Vagina (tissue), 2 donors: Measurements from ENCODE around the gene SIDT2. TPM values are rescaled to one million over a fixed set of nuclear protein-coding genes. Genes with fewer than 3 reads are reported as not detected.

Experiments
- DNase-seq, 2 donors: peaks; one replicate each; pipeline ENCODE4 v3.0.0-alpha.2; 2017; ENCODE audit errors: extremely low spot score in 2 of 2
- H3K27ac ChIP-seq: fragments of 200-600 bp; sonication (generic); one replicate; pipeline ENCODE4 v1.5.1; 2019
- H3K27me3 ChIP-seq: fragments of 200-600 bp; sonication (generic); one replicate; pipeline ENCODE4 v1.5.1; 2019
- H3K36me3 ChIP-seq, 2 donors: fragments of 200-600 bp; sonication (generic); one replicate each; pipeline ENCODE4 v1.5.1; 2017 to 2019
- H3K4me1 ChIP-seq: fragments of 200-600 bp; sonication (generic); one replicate; pipeline ENCODE4 v1.5.1; 2019
- H3K4me3 ChIP-seq, 2 donors: fragments of 200-600 bp; sonication (generic); 1 replicate in 1 of 2; 2 replicates in 1 of 2; pipeline ENCODE4 v1.5.1; 2016 to 2019
- H3K9me3 ChIP-seq: fragments of 200-600 bp; sonication (generic); one replicate; pipeline ENCODE4 v1.5.1; 2019
- POLR2A ChIP-seq, 2 donors: fragments of 450-650 bp; IDR thresholded peaks; one replicate each; pipeline ENCODE4 v1.6.1; 2017; ENCODE audit warnings: antibody characterized with exemption in 2 of 2, mild to moderate bottlenecking in 2 of 2, moderate library complexity in 2 of 2
- POLR2AphosphoS5 ChIP-seq, 2 donors: sonication (generic); formaldehyde crosslinking; IDR thresholded peaks; one replicate each; pipeline ENCODE4 v1.9.0; 2017; ENCODE audit warnings: antibody characterized with exemption in 2 of 2, mild to moderate bottlenecking in 2 of 2, low read depth in 1 of 2; ENCODE audit not compliant: insufficient read depth in 1 of 2
- intact Hi-C: fragments of 100-400 bp; cut with DNase I; formaldehyde crosslinking; loops from one replicate; pipeline ENCODE4 v1.15.1; 2023
- total RNA-seq: library from RNA; depleted of rRNA; stranded (reverse); fragments of >200 nt; gene quantifications from one replicate; pipeline ENCODE4 v1.2.3, GENCODE V29; 2016
- TF ChIP-seq, protein P1 (sequence below), 3 experiments: fragments of 450-650 bp in 2 of 3; fragments of 200-600 bp in 1 of 3; sonication (generic) in 1 of 3; IDR thresholded peaks; one replicate each; pipeline ENCODE4 v1.5.1; 2017 to 2019; ENCODE audit warnings: antibody characterized with exemption in 3 of 3, mild to moderate bottlenecking in 2 of 3, moderate library complexity in 2 of 3

SIDT2 gene
- total RNA-seq, 1 donor from 2014 or later = 24.8 TPM

DNA sequence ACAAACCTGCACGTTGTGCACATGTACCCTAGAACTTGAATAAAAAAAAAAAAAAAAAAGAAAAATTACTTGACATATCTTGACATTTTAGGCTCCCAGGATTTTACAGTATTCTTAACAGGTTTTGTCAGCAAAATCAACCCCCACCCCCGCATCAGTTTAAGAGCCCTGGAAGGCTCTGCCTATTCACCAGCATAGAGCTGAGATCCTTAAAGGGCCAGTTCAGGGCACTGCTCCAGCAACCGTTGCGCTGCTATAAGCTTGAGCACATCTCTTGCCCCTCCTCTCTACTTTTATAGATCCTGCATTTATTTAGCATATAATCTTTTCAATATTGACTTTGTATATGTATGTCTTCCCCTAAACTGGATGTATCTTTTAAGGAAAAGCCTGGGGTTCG lies 35.2 kb upstream of the SIDT2 start:
- TF ChIP-seq POLR2AphosphoS5 (IDR thresholded peaks at IDR 0.05; ENCODE audit: insufficient read depth in 1 of 2, low read depth in 1 of 2) = no peak
- TF ChIP-seq, protein P1, sequence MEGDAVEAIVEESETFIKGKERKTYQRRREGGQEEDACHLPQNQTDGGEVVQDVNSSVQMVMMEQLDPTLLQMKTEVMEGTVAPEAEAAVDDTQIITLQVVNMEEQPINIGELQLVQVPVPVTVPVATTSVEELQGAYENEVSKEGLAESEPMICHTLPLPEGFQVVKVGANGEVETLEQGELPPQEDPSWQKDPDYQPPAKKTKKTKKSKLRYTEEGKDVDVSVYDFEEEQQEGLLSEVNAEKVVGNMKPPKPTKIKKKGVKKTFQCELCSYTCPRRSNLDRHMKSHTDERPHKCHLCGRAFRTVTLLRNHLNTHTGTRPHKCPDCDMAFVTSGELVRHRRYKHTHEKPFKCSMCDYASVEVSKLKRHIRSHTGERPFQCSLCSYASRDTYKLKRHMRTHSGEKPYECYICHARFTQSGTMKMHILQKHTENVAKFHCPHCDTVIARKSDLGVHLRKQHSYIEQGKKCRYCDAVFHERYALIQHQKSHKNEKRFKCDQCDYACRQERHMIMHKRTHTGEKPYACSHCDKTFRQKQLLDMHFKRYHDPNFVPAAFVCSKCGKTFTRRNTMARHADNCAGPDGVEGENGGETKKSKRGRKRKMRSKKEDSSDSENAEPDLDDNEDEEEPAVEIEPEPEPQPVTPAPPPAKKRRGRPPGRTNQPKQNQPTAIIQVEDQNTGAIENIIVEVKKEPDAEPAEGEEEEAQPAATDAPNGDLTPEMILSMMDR (IDR thresholded peaks at IDR 0.05) = no peak
- no peak for TF ChIP-seq POLR2A (IDR thresholded peaks at IDR 0.05)
- no peak for DNase-seq
- no peaks in the 10 kb centered on the region for H3K36me3 ChIP-seq
- peak overlapping the region; percentile 81 to 88 for H3K4me3 ChIP-seq
- H3K27ac ChIP-seq = peak overlapping the region; percentile 90
- intact Hi-C loops = no loop called here
- H3K9me3 ChIP-seq = no peaks in the 10 kb centered on the region
- no peaks in the 10 kb centered on the region for H3K27me3 ChIP-seq
- H3K4me1 ChIP-seq = peaks cover 39% of the 10 kb centered on the region

DNA sequence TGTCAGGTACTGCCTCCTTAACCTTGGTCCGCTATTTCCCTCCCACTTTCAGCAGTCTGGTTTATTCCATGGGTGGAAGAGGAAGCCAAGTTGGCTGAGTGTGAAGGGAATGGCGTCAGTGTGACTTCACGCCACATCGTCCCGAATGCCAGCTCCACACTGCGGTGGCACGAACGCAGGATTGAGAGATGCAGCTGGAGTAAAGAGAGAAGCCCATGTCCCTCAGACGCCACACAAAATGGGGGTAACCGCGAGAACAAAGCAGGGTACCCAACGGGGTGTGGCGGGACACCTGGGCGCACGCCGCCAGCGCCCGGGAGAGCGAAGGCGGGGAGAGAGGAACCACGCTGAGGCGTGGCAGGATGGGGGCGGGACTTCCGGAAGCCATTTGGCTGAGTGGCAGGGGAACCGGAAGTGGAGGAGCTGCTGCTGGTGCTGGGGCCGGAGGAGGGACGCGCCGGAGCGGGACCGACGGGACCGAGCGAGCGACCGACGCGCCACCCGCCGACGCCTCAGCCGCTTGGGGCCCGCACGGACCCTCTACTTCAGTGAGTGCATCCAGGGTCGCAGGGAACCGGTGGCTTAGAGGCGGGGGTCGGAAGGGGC lies 34.6 kb upstream of the SIDT2 start, which contains the start of gene PAFAH1B2:
TSS of gene PAFAH1B2 (plus strand) at position 417 of the 606 bp plus-strand sequence. CDS start 8,161 bp downstream, outside the sequence.
- Histone ChIP-seq H3K4me1 (peaks cover 40% of the 10 kb centered on the region), H3K4me3 (peak within 1 kb of the TSS; percentile 81 to 88), H3K27me3 (no peaks in the 10 kb centered on the region), H3K27ac (peak within 1 kb of the TSS; percentile 90), H3K36me3 (no peaks in the 10 kb centered on the region), H3K9me3 (no peaks in the 10 kb centered on the region)
- TF ChIP-seq, protein P1 (IDR thresholded peaks at IDR 0.05) = no peak
- peak in 1 of 2 donors; percentile 70 for TF ChIP-seq POLR2A (IDR thresholded peaks at IDR 0.05)
- TF ChIP-seq POLR2AphosphoS5 (IDR thresholded peaks at IDR 0.05; ENCODE audit: insufficient read depth in 1 of 2, low read depth in 1 of 2) = peak; percentile 81 to 95
- DNase-seq = peak; percentile 95 to 97
- intact Hi-C loops = no loop called here

DNA sequence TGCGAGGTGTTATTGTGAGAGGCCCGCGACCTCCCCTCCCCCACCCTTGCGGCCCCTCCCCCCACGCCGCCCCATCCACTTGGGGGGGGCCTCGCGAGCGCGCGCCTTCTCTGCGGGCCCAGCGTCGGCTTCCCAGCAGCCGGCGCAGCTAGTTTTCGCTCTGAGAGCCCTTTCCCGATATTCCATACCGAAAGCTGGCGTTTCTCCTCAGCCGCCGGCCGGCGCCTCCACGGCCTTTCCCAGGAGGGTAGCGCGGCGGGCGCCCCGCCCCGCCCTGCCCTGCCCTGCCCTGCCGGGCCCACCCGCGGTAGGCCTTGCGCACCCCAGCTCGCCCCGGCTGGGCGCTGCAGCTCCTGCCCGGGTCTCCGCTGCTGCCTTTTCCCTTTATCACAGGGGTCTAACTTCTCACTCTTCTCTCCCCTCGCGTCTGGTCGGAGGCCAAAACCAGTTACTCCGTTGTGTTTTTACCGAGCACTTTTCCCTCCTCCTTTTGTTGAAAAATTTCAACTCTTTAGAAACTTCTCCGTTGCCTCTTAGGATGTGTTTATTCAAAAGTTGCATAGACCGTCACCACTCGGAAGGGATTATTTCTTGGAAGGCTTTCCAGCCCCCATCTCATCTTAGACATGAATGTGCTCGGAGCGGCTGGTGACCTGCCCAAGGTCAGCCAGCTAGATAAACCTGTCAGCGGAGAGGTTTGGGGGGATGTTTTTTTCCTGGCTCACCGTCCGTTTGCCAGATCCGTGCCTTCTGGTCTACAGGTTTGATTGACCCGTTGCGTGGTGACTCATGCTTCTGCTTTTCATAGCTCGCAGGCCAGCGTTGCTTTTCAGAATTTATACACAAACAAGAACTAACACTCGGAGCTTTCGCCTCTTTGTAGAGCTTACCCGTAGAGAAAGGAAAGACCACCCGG lies 33.8 kb upstream of the SIDT2 start:
- Histone ChIP-seq H3K27me3 (no peaks in the 10 kb centered on the region), H3K4me1 (peaks cover 44% of the 10 kb centered on the region), H3K4me3 (peak overlapping the region; percentile 81 to 88), H3K27ac (peak overlapping the region; percentile 90), H3K9me3 (no peaks in the 10 kb centered on the region), H3K36me3 (no peaks in the 10 kb centered on the region)
- no peak for DNase-seq
- intact Hi-C loops = no loop called here
- TF ChIP-seq POLR2AphosphoS5 (IDR thresholded peaks at IDR 0.05; ENCODE audit: insufficient read depth in 1 of 2, low read depth in 1 of 2) (no peak), POLR2A (IDR thresholded peaks at IDR 0.05) (no peak)
- TF ChIP-seq, protein P1 (IDR thresholded peaks at IDR 0.05) = no peak

DNA sequence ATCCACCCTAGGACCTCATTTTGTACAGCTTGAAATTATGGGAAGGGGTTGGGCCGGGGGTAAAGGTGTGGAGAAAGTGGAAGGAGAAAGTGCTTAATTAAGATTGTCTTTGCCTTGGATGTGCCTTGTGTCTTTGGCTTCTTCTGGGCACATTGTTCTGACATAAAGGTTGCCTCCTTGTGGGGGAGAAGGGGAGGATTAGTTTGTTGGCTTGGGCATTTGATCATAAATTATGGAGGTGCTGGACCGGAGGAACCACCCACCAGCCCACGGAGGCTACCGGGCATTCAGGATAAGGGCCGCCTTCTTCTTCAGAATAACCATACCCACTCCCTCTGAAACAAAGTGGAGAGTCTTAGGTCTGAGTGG lies 33.2 kb upstream of the SIDT2 start:
- Histone ChIP-seq H3K4me1 (peaks cover 49% of the 10 kb centered on the region), H3K9me3 (no peaks in the 10 kb centered on the region), H3K4me3 (peak overlapping the region; percentile 81 to 88), H3K27ac (peak overlapping the region; percentile 90), H3K27me3 (no peaks in the 10 kb centered on the region), H3K36me3 (no peaks in the 10 kb centered on the region)
- TF ChIP-seq POLR2A (IDR thresholded peaks at IDR 0.05) (no peak), POLR2AphosphoS5 (IDR thresholded peaks at IDR 0.05; ENCODE audit: insufficient read depth in 1 of 2, low read depth in 1 of 2) (no peak)
- TF ChIP-seq, protein P1 (IDR thresholded peaks at IDR 0.05) = no peak
- no peak for DNase-seq
- intact Hi-C loops = no loop called here
